DND-41 (cell line): Measurements from ENCODE around the gene PTBP3.

Source experiments
- EZH2 ChIP-seq: IDR thresholded peaks from 3 replicates; pipeline ENCODE4 v1.6.1; 2012; ENCODE audit warnings: borderline replicate concordance, low read depth, mild to moderate bottlenecking, moderate library complexity, low read length, inconsistent platforms; ENCODE audit not compliant: severe bottlenecking
- TF ChIP-seq, protein P1 (sequence below): IDR thresholded peaks from 2 replicates; pipeline ENCODE4 v1.5.1; 2012; ENCODE audit warnings: borderline replicate concordance, low read length, moderate library complexity, mild to moderate bottlenecking; ENCODE audit not compliant: poor library complexity, severe bottlenecking; ENCODE audit errors: extremely low read depth

- TF ChIP-seq, protein P1, sequence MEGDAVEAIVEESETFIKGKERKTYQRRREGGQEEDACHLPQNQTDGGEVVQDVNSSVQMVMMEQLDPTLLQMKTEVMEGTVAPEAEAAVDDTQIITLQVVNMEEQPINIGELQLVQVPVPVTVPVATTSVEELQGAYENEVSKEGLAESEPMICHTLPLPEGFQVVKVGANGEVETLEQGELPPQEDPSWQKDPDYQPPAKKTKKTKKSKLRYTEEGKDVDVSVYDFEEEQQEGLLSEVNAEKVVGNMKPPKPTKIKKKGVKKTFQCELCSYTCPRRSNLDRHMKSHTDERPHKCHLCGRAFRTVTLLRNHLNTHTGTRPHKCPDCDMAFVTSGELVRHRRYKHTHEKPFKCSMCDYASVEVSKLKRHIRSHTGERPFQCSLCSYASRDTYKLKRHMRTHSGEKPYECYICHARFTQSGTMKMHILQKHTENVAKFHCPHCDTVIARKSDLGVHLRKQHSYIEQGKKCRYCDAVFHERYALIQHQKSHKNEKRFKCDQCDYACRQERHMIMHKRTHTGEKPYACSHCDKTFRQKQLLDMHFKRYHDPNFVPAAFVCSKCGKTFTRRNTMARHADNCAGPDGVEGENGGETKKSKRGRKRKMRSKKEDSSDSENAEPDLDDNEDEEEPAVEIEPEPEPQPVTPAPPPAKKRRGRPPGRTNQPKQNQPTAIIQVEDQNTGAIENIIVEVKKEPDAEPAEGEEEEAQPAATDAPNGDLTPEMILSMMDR = no peak
- no peak for TF ChIP-seq EZH2
Measured at GRCh38 chr9:112174222-112174964, 159.0 kb downstream of the PTBP3 start.
